Natural killer cell treated with Interleukin-12 subunit alpha and Interleukin-12 subunit beta and Interleukin-15 and Interleukin-18, amount 100 ng/mL, for 72 hours (primary cell): Measurements from ENCODE around the gene SLC2A2. TPM values are rescaled to one million over a fixed set of nuclear protein-coding genes. Genes with fewer than 3 reads are reported as not detected.
A peak's percentile ranks its signal among the peaks of the same experiment; 100 is the strongest.

Experiments
- ATAC-seq, 2 donors: fragments of 150-1000 bp; cut with Tn5 transposase in 1 of 2; sonication (Bioruptor Pico), chemical (Tn5 transposase) in 1 of 2; 2 replicates each; pipeline ENCODE4 v1.10.0; 2021
- DNase-seq: peaks from one replicate; pipeline ENCODE4 v3.0.0; 2022; ENCODE audit warnings: low spot score
- H3K27ac Mint-ChIP-seq, 2 donors: 1 replicate in 1 of 2; 2 replicates in 1 of 2; pipeline ENCODE4 v1.8.0; 2022; ENCODE audit warnings: mixed read lengths in 2 of 2, mild to moderate bottlenecking in 1 of 2, moderate library complexity in 1 of 2
- H3K27me3 Mint-ChIP-seq, 2 donors: 1 replicate in 1 of 2; 2 replicates in 1 of 2; pipeline ENCODE4 v1.8.0; 2022; ENCODE audit warnings: mixed read lengths in 2 of 2
- H3K36me3 Mint-ChIP-seq: one replicate; pipeline ENCODE4 v1.8.0; 2022; ENCODE audit warnings: mixed read lengths
- H3K4me1 Mint-ChIP-seq, 2 donors: 1 replicate in 1 of 2; 2 replicates in 1 of 2; pipeline ENCODE4 v1.8.0; 2022; ENCODE audit warnings: low read depth in 2 of 2, mixed read lengths in 2 of 2, mild to moderate bottlenecking in 1 of 2
- H3K4me3 Mint-ChIP-seq: one replicate; pipeline ENCODE4 v1.8.0; 2022; ENCODE audit warnings: mixed read lengths
- H3K9me3 Mint-ChIP-seq: 2 replicates; pipeline ENCODE4 v1.8.0; 2022; ENCODE audit warnings: mixed read lengths
- total RNA-seq, 2 donors: library from RNA; stranded (reverse); gene quantifications; one replicate each; pipeline ENCODE4 v1.2.3, GENCODE V29; 2022

Gene SLC2A2
- total RNA-seq, 2 donors from 2014 or later: not detected

DNA sequence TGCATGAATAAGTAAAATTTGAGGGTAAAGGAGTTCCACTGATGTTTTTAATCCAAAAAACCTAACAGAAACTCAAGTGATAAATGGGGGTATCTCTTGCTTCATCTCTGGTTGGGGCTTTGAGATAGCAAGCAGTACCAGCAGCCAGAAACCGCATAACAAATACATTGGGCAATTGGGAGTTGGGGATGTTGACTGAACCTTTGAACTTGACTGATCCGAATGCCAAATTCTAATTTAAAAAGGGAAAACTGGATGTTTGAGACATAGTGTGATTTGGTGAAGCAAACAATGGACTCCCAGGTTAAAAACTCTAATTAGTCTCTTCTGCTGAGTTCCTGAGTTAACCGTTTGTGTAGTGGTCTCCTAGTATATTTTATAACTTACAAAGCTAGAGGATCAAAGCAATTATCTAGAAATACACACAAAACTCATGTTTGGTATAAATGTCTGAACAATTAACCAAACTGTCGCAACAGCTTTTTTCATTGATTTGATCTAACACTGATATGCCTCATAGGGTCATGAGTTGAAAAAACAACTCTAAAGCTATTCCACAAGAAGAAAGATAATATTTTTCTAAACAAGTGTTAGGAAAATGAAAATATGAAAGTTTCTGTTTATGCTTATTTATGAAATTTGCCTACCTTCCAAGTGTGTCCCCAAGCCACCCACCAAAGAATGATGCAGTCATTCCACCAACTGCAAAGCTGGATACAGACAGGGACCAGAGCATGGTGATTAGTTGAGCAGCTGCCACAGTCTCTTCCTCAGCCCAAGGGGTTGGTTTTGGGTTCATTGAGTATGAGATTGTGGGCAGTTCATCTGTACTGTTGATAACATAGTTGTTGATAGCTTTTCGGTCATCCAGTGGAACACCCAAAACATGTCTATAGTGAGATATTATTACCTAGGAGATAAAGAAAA lies 12.4 kb downstream of the SLC2A2 start:
- Mint-ChIP-seq H3K36me3 (no peaks in the 10 kb centered on the region), H3K27ac (no peak overlapping the region), H3K4me1 (no peaks in the 10 kb centered on the region), H3K27me3 (peaks cover 17 to 22% of the 10 kb centered on the region in 2 donors), H3K4me3 (no peak overlapping the region), H3K9me3 (no peaks in the 10 kb centered on the region)
- ATAC-seq (no peak), DNase-seq (no peak)

DNA sequence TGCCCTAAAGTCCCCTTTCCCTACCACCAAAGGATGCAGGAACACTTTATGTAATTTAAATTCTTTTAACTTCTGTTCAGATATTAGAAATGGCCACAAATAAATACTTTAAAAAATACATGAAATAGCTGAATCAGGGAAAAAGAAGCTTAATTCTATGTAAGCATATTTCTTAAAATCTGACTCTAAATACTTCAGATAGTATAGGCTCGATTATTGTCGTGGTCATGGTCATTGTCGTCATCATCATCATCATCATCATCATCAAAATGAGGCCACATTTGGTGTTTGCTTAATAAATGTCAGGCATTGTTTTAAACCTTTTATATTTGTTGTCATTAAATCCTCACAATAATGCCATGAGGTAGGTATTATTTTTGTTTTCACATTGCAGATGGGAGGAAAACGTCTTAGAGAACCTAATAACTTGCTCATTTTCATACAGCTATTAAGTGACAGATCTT lies 14.6 kb downstream of the SLC2A2 start:
- ATAC-seq: no peak
- no peak for DNase-seq
- H3K27ac Mint-ChIP-seq: no peak overlapping the region

DNA sequence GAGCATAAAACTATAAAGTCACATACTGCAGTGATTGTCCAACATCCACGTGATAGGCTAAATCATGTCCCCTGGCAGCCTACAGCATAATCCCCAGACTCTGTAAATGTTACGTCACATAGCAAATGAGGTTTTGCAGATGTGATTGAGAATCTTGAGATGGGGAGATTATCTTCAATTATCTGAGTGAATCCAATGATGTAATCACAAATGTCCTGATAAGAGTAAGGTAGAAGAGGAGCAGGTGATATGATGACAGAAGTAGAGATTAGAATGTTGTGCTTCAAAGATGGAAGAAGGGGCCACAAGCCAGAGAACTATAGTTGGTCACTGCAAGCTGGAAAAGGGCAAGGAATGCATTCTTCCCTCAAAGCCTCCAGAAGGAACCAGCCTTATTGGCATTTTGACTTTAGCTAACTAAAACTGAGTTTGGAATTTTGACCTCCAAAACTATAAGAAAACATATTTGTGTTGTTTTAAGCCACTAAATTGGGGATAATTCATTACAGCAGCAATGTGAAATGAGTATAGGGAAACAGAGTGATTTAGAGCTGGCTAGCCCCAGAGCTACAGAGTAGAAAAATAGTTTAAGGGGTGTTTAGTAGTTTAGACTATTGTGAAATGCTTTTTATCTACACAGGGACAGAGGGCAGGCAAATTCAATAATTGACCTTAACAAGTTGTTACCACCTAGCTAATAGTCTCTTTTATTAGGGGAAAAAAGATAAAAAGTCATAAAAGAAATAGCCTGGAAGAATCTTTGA lies 15.2 kb downstream of the SLC2A2 start:
- no peak overlapping the region for H3K27ac Mint-ChIP-seq
- H3K4me1 Mint-ChIP-seq: no peaks in the 10 kb centered on the region
- no peak overlapping the region for H3K4me3 Mint-ChIP-seq
- no peaks in the 10 kb centered on the region for H3K9me3 Mint-ChIP-seq
- DNase-seq (no peak), ATAC-seq (no peak)
- no peaks in the 10 kb centered on the region for H3K36me3 Mint-ChIP-seq
- peaks cover 12 to 22% of the 10 kb centered on the region in 2 donors for H3K27me3 Mint-ChIP-seq

More for the DNA sequence above, 14.6 kb downstream of the SLC2A2 start:
- H3K4me3 Mint-ChIP-seq: no peak overlapping the region
- H3K36me3 Mint-ChIP-seq: no peaks in the 10 kb centered on the region
- no peaks in the 10 kb centered on the region for H3K4me1 Mint-ChIP-seq
- no peaks in the 10 kb centered on the region for H3K9me3 Mint-ChIP-seq
- peaks cover 12 to 22% of the 10 kb centered on the region in 2 donors for H3K27me3 Mint-ChIP-seq

DNA sequence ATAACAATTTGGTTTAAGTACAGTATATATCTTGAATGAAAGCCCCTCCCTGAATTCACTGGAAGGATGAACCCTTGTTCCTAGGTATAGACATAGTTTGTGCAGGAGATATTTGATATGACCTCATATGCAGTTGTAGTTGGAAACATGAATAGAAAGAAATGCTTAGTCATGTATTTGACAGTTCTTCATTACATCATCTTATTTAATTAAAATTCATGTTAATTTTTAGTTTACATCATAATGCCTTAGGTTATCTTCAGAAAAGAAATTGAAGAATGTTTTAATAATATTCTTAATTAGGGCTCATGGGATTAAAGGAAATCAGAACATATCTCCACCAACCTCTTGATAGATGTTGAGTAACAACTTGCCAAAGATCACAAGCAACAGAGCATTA lies 19.2 kb downstream of the SLC2A2 start:
- ATAC-seq (no peak), DNase-seq (no peak)
- Mint-ChIP-seq H3K27ac (no peak overlapping the region), H3K9me3 (no peaks in the 10 kb centered on the region), H3K36me3 (no peaks in the 10 kb centered on the region), H3K27me3 (peaks cover 10 to 11% of the 10 kb centered on the region in 2 donors), H3K4me3 (no peak overlapping the region), H3K4me1 (no peaks in the 10 kb centered on the region)

DNA sequence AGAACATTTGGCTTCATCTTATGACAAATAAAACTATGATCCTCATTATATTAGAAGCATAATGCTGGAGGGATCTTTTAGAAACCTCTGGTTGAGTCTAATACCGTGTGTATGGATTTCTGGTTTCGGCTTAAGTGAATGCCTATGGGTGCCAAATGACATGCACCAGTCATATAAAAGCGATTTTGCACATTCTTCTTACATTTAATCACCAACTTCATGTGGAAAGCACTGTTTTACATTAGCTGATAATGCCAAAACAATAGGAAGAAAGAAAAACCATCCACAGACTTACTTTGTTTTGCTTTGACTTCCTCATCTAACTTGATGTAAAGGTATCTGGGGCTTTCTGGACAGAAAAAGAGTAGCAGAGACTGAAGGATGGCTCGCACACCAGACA lies 20.9 kb downstream of the SLC2A2 start:
- peaks cover 0 to 8% of the 10 kb centered on the region in 2 donors for H3K27me3 Mint-ChIP-seq
- H3K36me3 Mint-ChIP-seq: no peaks in the 10 kb centered on the region
- H3K27ac Mint-ChIP-seq: no peak overlapping the region
- DNase-seq (no peak), ATAC-seq (no peak)
- H3K4me1 Mint-ChIP-seq: peaks cover 0 to 4% of the 10 kb centered on the region in 2 donors
- no peaks in the 10 kb centered on the region for H3K9me3 Mint-ChIP-seq
- no peak overlapping the region for H3K4me3 Mint-ChIP-seq

DNA sequence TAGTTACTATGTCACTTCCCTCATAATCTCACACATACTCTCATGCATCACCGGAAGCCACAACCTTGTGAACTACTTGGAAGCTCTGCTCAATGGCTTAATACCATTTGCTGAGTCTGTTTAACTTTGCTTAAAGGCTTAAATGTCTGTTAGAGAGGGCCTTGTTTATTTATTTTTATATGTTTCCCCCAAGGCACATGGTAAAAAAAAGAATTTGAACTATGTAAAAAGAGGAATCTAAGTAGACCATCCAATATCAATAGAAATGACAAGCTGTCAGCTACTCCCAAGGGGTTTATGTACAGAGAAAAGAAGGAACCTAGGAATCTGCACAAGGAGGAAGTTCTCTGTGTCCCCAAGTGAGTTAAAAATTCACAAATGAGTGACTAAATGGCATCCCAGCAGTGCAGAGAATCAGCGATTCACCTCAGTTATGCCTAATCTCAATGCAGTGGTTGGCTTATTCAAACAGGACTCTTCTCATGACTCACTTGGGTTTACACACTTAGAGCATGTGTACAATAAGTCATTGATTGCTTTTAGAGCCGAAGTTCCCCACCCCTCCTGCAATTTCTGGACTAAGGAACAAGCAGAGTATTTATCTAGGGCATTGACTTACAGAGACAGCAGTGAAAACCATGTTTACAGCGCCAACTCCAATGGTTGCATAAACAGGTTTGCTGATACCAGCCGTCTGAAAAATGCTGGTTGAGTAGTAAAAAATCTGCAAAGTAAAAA lies 24.4 kb downstream of the SLC2A2 start:
- no peaks in the 10 kb centered on the region for H3K27me3 Mint-ChIP-seq
- peak overlapping the region in 1 of 2 donors; percentile 51 for H3K27ac Mint-ChIP-seq
- peaks cover 7 to 11% of the 10 kb centered on the region in 2 donors for H3K4me1 Mint-ChIP-seq
- ATAC-seq (peak; percentile 76 to 77), DNase-seq (no peak)
- H3K9me3 Mint-ChIP-seq: no peaks in the 10 kb centered on the region
- no peak overlapping the region for H3K4me3 Mint-ChIP-seq
- no peaks in the 10 kb centered on the region for H3K36me3 Mint-ChIP-seq

DNA sequence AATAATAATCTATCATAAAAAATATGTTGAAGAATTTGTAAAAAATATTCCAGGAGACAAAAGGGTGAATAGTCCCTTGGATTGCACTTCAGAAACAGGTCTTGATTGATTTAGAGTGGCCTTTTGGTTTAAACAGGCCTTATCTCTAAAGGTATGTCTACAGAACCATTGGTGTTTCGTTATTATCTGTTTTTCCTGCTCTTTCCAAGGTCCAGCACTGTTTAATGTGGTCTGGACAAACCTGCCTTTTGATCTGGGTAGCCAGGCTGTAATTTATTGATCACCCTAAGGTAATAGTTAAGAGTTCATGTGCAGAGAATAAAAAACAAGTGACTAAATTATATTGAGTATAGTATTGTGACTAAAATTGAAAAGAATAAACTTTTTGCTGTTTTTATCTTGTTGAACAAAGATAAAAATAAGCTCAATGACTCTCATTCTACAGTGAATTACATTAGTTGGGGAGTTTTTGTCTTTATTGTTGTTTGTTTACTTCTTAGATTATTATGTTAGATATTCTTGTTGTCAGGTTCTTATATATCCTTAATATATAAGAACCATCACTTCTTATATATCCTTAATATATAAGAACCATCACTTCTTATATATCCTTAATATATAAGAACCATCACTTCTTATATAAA lies 25.1 kb downstream of the SLC2A2 start:
- H3K36me3 Mint-ChIP-seq: no peaks in the 10 kb centered on the region
- H3K27me3 Mint-ChIP-seq: no peaks in the 10 kb centered on the region
- no peak overlapping the region for H3K4me3 Mint-ChIP-seq
- no peak overlapping the region for H3K27ac Mint-ChIP-seq
- ATAC-seq (no peak), DNase-seq (no peak)
- no peaks in the 10 kb centered on the region for H3K9me3 Mint-ChIP-seq
- H3K4me1 Mint-ChIP-seq: peaks cover 7 to 11% of the 10 kb centered on the region in 2 donors

DNA sequence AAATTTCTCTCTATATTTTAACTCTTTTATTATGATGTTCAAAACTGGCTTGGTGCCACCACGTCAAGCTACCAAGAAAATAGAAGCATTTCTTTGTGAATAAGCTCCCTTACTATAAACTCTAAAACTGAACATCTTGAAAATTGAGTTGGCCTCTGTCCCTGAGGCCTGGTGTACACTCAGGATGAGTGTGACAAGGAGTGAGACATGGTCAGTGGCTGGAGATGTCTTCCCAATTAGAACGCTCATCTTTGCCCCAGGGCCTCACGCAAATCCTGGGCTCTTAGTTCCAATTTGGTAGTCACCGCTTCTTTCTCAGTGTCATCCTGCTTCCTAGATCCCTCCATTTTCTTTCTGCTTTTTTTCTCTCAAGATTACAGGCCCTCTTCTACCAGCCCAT lies 26.2 kb downstream of the SLC2A2 start:
- peaks cover 7 to 11% of the 10 kb centered on the region in 2 donors for H3K4me1 Mint-ChIP-seq
- H3K27ac Mint-ChIP-seq: no peak overlapping the region
- H3K9me3 Mint-ChIP-seq: no peaks in the 10 kb centered on the region
- no peak for DNase-seq
- no peak for ATAC-seq
- H3K36me3 Mint-ChIP-seq: no peaks in the 10 kb centered on the region
- H3K27me3 Mint-ChIP-seq: no peaks in the 10 kb centered on the region
- H3K4me3 Mint-ChIP-seq: no peak overlapping the region

DNA sequence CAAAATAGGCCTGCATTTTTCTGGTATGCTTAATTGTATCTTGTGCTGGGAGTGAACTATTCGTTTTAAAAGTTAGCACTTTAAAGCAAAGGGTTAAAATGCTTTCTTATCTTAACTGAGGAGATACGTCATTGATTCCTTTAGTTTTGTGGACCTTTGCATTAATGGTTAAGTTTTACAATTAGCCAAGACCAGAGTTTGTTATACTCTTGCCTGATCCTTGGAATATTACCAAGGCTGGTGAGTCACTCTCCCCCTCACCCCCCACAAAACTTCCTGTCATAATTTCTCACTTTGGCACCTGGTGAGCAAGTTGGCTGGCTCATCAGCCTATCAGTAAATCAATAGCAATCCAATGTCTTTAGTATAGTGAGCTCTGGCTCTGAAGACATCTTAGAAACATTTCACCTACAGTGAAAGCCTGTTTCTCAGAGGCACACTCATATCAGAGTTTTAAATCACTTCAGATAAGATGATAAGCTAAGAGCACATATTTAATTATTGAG lies 26.7 kb downstream of the SLC2A2 start:
- Mint-ChIP-seq H3K4me3 (no peak overlapping the region), H3K9me3 (no peaks in the 10 kb centered on the region), H3K27me3 (no peaks in the 10 kb centered on the region), H3K4me1 (peaks cover 7 to 11% of the 10 kb centered on the region in 2 donors), H3K27ac (no peak overlapping the region), H3K36me3 (no peaks in the 10 kb centered on the region)
- DNase-seq: no peak
- no peak for ATAC-seq

DNA sequence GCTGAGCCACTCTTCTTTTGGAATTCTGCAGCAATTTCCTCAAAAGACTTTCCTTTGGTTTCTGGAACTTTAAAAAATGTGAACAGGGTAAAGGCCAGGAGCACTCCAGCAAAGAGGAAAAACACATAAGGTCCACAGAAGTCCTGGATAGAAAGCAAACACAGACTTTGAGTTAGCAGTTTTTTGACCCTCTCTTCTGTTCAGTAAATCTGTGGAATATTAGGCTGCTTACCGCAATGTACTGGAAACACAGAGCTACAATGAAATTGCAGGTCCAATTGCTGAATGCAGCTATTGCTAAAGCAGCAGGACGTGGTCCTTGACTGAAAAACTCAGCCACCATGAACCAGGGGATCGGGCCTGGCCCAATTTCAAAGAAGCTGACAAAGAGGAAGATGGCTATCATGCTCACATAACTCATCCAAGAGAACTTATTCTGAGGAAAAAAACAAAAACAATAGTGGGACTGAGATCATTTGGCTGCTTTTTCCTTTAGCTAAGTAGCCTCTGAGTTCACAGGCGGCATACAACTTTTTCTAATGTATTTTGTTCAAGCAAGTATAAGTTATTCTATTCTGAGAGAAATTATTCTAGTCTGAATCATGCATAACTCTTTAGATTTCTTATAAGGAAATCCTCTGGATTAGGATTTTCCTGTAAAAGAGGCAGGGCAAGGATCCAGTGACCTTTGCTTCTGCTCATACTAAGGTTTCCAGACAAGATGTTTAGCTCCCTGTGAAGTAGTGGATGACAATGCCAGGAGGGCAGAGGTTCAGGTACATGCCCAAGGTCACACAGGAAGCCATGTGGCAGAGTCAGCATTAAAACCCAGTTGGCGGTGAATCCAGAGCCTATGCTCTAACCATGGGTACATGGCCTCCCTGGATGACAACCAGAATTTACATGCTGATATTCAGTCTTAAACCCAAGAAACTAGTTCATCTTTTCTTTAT lies 28.3 kb downstream of the SLC2A2 start:
- Mint-ChIP-seq H3K9me3 (no peaks in the 10 kb centered on the region), H3K4me3 (no peak overlapping the region), H3K27me3 (no peaks in the 10 kb centered on the region), H3K4me1 (peaks cover 7 to 11% of the 10 kb centered on the region in 2 donors), H3K36me3 (no peaks in the 10 kb centered on the region), H3K27ac (no peak overlapping the region)
- ATAC-seq (no peak), DNase-seq (no peak)

DNA sequence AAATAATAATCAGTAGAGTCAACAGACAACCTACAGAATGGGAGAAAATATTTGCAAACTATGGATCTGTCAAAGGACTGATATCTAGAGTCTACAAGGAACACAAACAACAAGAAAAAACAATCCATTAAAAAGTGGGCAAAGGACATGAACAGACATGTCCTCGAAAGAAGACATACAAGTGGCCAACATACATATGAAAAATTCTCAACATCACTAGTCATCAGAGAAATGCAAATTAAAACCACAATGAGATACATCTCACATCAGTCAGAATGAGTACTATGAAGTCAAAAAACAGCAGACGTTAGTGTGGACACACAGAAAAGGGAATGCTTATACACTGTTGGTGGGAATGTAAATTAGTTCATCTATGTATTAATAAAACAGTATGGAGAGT lies 33.7 kb downstream of the SLC2A2 start:
- ATAC-seq (no peak), DNase-seq (no peak)
- peaks cover 25 to 38% of the 10 kb centered on the region in 2 donors for H3K27me3 Mint-ChIP-seq

DNA sequence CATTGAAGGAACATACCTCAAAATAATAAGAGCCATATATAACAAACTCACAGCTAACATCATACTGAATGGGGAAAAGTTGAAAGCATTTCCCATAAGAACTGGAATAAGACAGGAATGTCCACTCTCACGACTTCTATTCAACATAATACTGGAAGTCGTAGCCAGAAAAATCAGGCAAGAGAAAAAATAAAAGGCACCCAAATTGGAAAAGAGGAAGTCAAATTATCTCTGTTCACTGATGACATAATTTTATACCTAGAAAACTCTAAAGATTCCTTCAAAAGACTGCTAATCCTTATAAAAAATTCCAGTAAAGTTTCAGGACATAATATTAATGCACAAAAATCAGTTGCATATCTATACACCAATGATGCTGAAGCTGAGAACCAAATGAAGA lies 34.9 kb downstream of the SLC2A2 start:
- Mint-ChIP-seq H3K36me3 (peaks cover 4% of the 10 kb centered on the region), H3K4me1 (no peaks in the 10 kb centered on the region), H3K4me3 (no peak overlapping the region), H3K27me3 (peaks cover 27 to 41% of the 10 kb centered on the region in 2 donors), H3K9me3 (no peaks in the 10 kb centered on the region), H3K27ac (no peak overlapping the region)
- DNase-seq (no peak), ATAC-seq (no peak)

More for the DNA sequence above, 33.7 kb downstream of the SLC2A2 start:
- H3K4me3 Mint-ChIP-seq: no peak overlapping the region
- H3K9me3 Mint-ChIP-seq: no peaks in the 10 kb centered on the region
- H3K4me1 Mint-ChIP-seq: no peaks in the 10 kb centered on the region
- peaks cover 4% of the 10 kb centered on the region for H3K36me3 Mint-ChIP-seq
- no peak overlapping the region for H3K27ac Mint-ChIP-seq
